ENCODE measurements around the gene GPR37L1. TPM values are rescaled to one million over a fixed set of nuclear protein-coding genes. Genes with fewer than 3 reads are reported as not detected.

GPR37L1 gene
- total and polyA plus RNA-seq, 4 experiments from 2014 or later = 0.07 TPM; not detected in 3

- H3K36me3 Mint-ChIP-seq = no peaks in the 10 kb centered on the region
- no peaks in the 10 kb centered on the region for H3K27me3 ChIP-seq (ENCODE audit: insufficient read depth, low read length)
- no peak for DNase-seq
- no peaks in the 10 kb centered on the region for H3K27me3 Mint-ChIP-seq
- H3K27ac ChIP-seq (ENCODE audit: low read depth, low read length) = no peak overlapping the region
- H3K36me3 ChIP-seq (ENCODE audit: insufficient read depth, low read length) = no peaks in the 10 kb centered on the region
- no peaks in the 10 kb centered on the region for H3K9me3 Mint-ChIP-seq
- ChIA-PET POLR2A (ENCODE audit: partially characterized antibody) (no interaction called here), CTCF (ENCODE audit: partially characterized antibody) (no interaction called here)
- H3K4me1 ChIP-seq (ENCODE audit: insufficient read depth, low read length) = no peaks in the 10 kb centered on the region
- H3K4me3 ChIP-seq (ENCODE audit: low read length in 2 of 2) = no peak overlapping the region
- peaks cover 0 to 3% (median under 1%) of the 10 kb centered on the region in 4 donors for H3K4me1 Mint-ChIP-seq
- no peak overlapping the region for H3K4me3 Mint-ChIP-seq
- H3K9me3 ChIP-seq (ENCODE audit: control insufficient read depth in 1 of 2, low read length in 2 of 2) = no peaks in the 10 kb centered on the region
- intact Hi-C loops (cut with micrococcal nuclease) = no loop called here
- peak overlapping the region in 1 of 7 donors; percentile 18 for H3K27ac Mint-ChIP-seq
Measured at GRCh38 chr1:202112859-202113689, 9.6 kb upstream of the GPR37L1 start.

GRCh38 chr1:202113690-202114300 is 8.9 kb upstream of the GPR37L1 start:
- no peak for DNase-seq
- intact Hi-C loops (cut with micrococcal nuclease) = no loop called here
- no peak overlapping the region for H3K27ac ChIP-seq (ENCODE audit: low read depth, low read length)

GRCh38 chr1:202116287-202116686 is 6.4 kb upstream of the GPR37L1 start:
- no peaks in the 10 kb centered on the region for H3K9me3 Mint-ChIP-seq
- H3K4me1 ChIP-seq (ENCODE audit: insufficient read depth, low read length) = no peaks in the 10 kb centered on the region
- H3K27me3 Mint-ChIP-seq = peaks cover 0 to 2% of the 10 kb centered on the region in 2 donors
- intact Hi-C loops (cut with micrococcal nuclease) = no loop called here
- H3K4me1 Mint-ChIP-seq = peaks cover 0 to 3% (median under 1%) of the 10 kb centered on the region in 4 donors
- DNase-seq = no peak
- H3K27ac ChIP-seq (ENCODE audit: low read depth, low read length) = no peak overlapping the region
- no peaks in the 10 kb centered on the region for H3K36me3 ChIP-seq (ENCODE audit: insufficient read depth, low read length)
- H3K4me3 ChIP-seq (ENCODE audit: low read length in 2 of 2) = no peak overlapping the region
- H3K9me3 ChIP-seq (ENCODE audit: control insufficient read depth in 1 of 2, low read length in 2 of 2) = no peaks in the 10 kb centered on the region
- H3K27ac Mint-ChIP-seq = no peak overlapping the region
- ChIA-PET CTCF (ENCODE audit: partially characterized antibody) (interaction anchor here (1.3 kb wide), 1 partner anchor 17 kb away, joined by 5 read pairs; no protein-coding TSS in a partner anchor), POLR2A (ENCODE audit: partially characterized antibody) (no interaction called here)
- H3K4me3 Mint-ChIP-seq = no peak overlapping the region
- no peaks in the 10 kb centered on the region for H3K27me3 ChIP-seq (ENCODE audit: insufficient read depth, low read length)
- no peaks in the 10 kb centered on the region for H3K36me3 Mint-ChIP-seq

More at GRCh38 chr1:202113690-202114300, 8.9 kb upstream of the GPR37L1 start:
- Histone ChIP-seq H3K4me1 (ENCODE audit: insufficient read depth, low read length) (no peaks in the 10 kb centered on the region), H3K4me3 (ENCODE audit: low read length in 2 of 2) (no peak overlapping the region), H3K36me3 (ENCODE audit: insufficient read depth, low read length) (no peaks in the 10 kb centered on the region), H3K9me3 (ENCODE audit: control insufficient read depth in 1 of 2, low read length in 2 of 2) (no peaks in the 10 kb centered on the region), H3K27me3 (ENCODE audit: insufficient read depth, low read length) (no peaks in the 10 kb centered on the region)
- no peaks in the 10 kb centered on the region for H3K27me3 Mint-ChIP-seq
- ChIA-PET CTCF (ENCODE audit: partially characterized antibody) (interaction anchor here (0.7 kb wide), 1 partner anchor 655 kb away, joined by 3 read pairs; no protein-coding TSS in a partner anchor), POLR2A (ENCODE audit: partially characterized antibody) (no interaction called here)
- H3K4me3 Mint-ChIP-seq = no peak overlapping the region
- H3K9me3 Mint-ChIP-seq = no peaks in the 10 kb centered on the region
- H3K36me3 Mint-ChIP-seq = no peaks in the 10 kb centered on the region
- peak overlapping the region in 1 of 7 donors; percentile 18 for H3K27ac Mint-ChIP-seq
- peaks cover 0 to 3% (median under 1%) of the 10 kb centered on the region in 4 donors for H3K4me1 Mint-ChIP-seq

GRCh38 chr1:202117898-202118371 is 4.8 kb upstream of the GPR37L1 start:
- intact Hi-C loops (cut with micrococcal nuclease) = no loop called here
- no peaks in the 10 kb centered on the region for H3K36me3 Mint-ChIP-seq
- H3K4me1 ChIP-seq (ENCODE audit: insufficient read depth, low read length) = no peaks in the 10 kb centered on the region
- H3K4me3 ChIP-seq (ENCODE audit: low read length in 2 of 2) = no peak overlapping the region
- POLR2A ChIA-PET (ENCODE audit: partially characterized antibody) = no interaction called here
- CTCF ChIA-PET (ENCODE audit: partially characterized antibody) = interaction anchor here (1.0 kb wide), 1 partner anchor 18 kb away, joined by 3 read pairs; no protein-coding TSS in a partner anchor
- H3K27me3 ChIP-seq (ENCODE audit: insufficient read depth, low read length) = no peaks in the 10 kb centered on the region
- no peak for DNase-seq
- H3K9me3 Mint-ChIP-seq = no peaks in the 10 kb centered on the region
- no peak overlapping the region for H3K27ac Mint-ChIP-seq
- no peaks in the 10 kb centered on the region for H3K36me3 ChIP-seq (ENCODE audit: insufficient read depth, low read length)
- no peak overlapping the region for H3K27ac ChIP-seq (ENCODE audit: low read depth, low read length)
- H3K27me3 Mint-ChIP-seq = peaks cover 5 to 9% of the 10 kb centered on the region in 2 donors
- peaks cover 0 to 3% (median under 1%) of the 10 kb centered on the region in 4 donors for H3K4me1 Mint-ChIP-seq
- H3K4me3 Mint-ChIP-seq = no peak overlapping the region
- H3K9me3 ChIP-seq (ENCODE audit: control insufficient read depth in 1 of 2, low read length in 2 of 2) = no peaks in the 10 kb centered on the region

- H3K9me3 Mint-ChIP-seq = no peaks in the 10 kb centered on the region
- H3K27ac Mint-ChIP-seq = no peak overlapping the region
- no peaks in the 10 kb centered on the region for H3K27me3 ChIP-seq (ENCODE audit: insufficient read depth, low read length)
- H3K4me3 Mint-ChIP-seq = no peak overlapping the region
- H3K27ac ChIP-seq (ENCODE audit: low read depth, low read length) = no peak overlapping the region
- H3K4me1 ChIP-seq (ENCODE audit: insufficient read depth, low read length) = no peaks in the 10 kb centered on the region
- no peak for DNase-seq
- no peaks in the 10 kb centered on the region for H3K9me3 ChIP-seq (ENCODE audit: control insufficient read depth in 1 of 2, low read length in 2 of 2)
- H3K36me3 Mint-ChIP-seq = no peaks in the 10 kb centered on the region
- POLR2A ChIA-PET (ENCODE audit: partially characterized antibody) = no interaction called here
- intact Hi-C loops (cut with micrococcal nuclease) = no loop called here
- H3K36me3 ChIP-seq (ENCODE audit: insufficient read depth, low read length) = no peaks in the 10 kb centered on the region
- no peak overlapping the region for H3K4me3 ChIP-seq (ENCODE audit: low read length in 2 of 2)
- CTCF ChIA-PET (ENCODE audit: partially characterized antibody) = interaction anchor here (1.2 kb wide), 1 partner anchor 14 kb away, joined by 3 read pairs; no protein-coding TSS in a partner anchor
- no peaks in the 10 kb centered on the region for H3K4me1 Mint-ChIP-seq
- H3K27me3 Mint-ChIP-seq = peaks cover 15% of the 10 kb centered on the region in 2 donors
Measured at GRCh38 chr1:202121006-202121405, 1.7 kb upstream of the GPR37L1 start.

GRCh38 chr1:202123336-202123813 is 658 bp downstream of the GPR37L1 start:
- CTCF ChIA-PET (ENCODE audit: partially characterized antibody) = no interaction called here
- H3K9me3 ChIP-seq (ENCODE audit: control insufficient read depth in 1 of 2, low read length in 2 of 2) = no peaks in the 10 kb centered on the region
- intact Hi-C loops (cut with micrococcal nuclease) = no loop called here
- no peaks in the 10 kb centered on the region for H3K4me1 ChIP-seq (ENCODE audit: insufficient read depth, low read length)
- H3K4me3 ChIP-seq (ENCODE audit: low read length in 2 of 2) = no peak overlapping the region
- no peaks in the 10 kb centered on the region for H3K36me3 Mint-ChIP-seq
- no peaks in the 10 kb centered on the region for H3K9me3 Mint-ChIP-seq
- no peak overlapping the region for H3K27ac ChIP-seq (ENCODE audit: low read depth, low read length)
- H3K27me3 Mint-ChIP-seq = peaks cover 15% of the 10 kb centered on the region in 2 donors
- no peaks in the 10 kb centered on the region for H3K27me3 ChIP-seq (ENCODE audit: insufficient read depth, low read length)
- POLR2A ChIA-PET (ENCODE audit: partially characterized antibody) = no interaction called here
- no peak for DNase-seq
- H3K4me3 Mint-ChIP-seq = no peak overlapping the region
- no peaks in the 10 kb centered on the region for H3K4me1 Mint-ChIP-seq
- H3K27ac Mint-ChIP-seq = no peak overlapping the region
- H3K36me3 ChIP-seq (ENCODE audit: insufficient read depth, low read length) = no peaks in the 10 kb centered on the region

GRCh38 chr1:202124142-202124541 is 1.4 kb downstream of the GPR37L1 start:
- Histone ChIP-seq H3K27me3 (ENCODE audit: insufficient read depth, low read length) (no peaks in the 10 kb centered on the region), H3K4me3 (ENCODE audit: low read length in 2 of 2) (no peak overlapping the region), H3K9me3 (ENCODE audit: control insufficient read depth in 1 of 2, low read length in 2 of 2) (no peaks in the 10 kb centered on the region), H3K27ac (ENCODE audit: low read depth, low read length) (no peak overlapping the region), H3K4me1 (ENCODE audit: insufficient read depth, low read length) (no peaks in the 10 kb centered on the region), H3K36me3 (ENCODE audit: insufficient read depth, low read length) (no peaks in the 10 kb centered on the region)
- no peak for DNase-seq
- POLR2A ChIA-PET (ENCODE audit: partially characterized antibody) = no interaction called here
- H3K27ac Mint-ChIP-seq = no peak overlapping the region
- no peaks in the 10 kb centered on the region for H3K4me1 Mint-ChIP-seq
- no peak overlapping the region for H3K4me3 Mint-ChIP-seq
- no peaks in the 10 kb centered on the region for H3K36me3 Mint-ChIP-seq
- intact Hi-C loops (cut with micrococcal nuclease) = no loop called here
- CTCF ChIA-PET (ENCODE audit: partially characterized antibody) = interaction anchor here (1.7 kb wide), 1 partner anchor 11 kb away, joined by 8 read pairs; no protein-coding TSS in a partner anchor
- peaks cover 15% of the 10 kb centered on the region in 2 donors for H3K27me3 Mint-ChIP-seq
- no peaks in the 10 kb centered on the region for H3K9me3 Mint-ChIP-seq
